Endodermal cell (in vitro differentiated cells): ENCODE data around the gene FILIP1. TPM values are rescaled to one million over a fixed set of nuclear protein-coding genes. Genes with fewer than 3 reads are reported as not detected.
"Not testable (repeated sequence)": the region's sequence is repeated elsewhere in the genome, so short reads cannot be mapped to it uniquely, and the experiment has no call there.

Experiments
- DNase-seq: peaks from one replicate; pipeline ENCODE4 v3.0.0-alpha.2; 2017
- H3K27ac ChIP-seq: 2 replicates; pipeline ENCODE4 v1.5.1; 2013; ENCODE audit warnings: mild to moderate bottlenecking, low read depth, low read length, moderate library complexity
- H3K27me3 ChIP-seq: 2 replicates; pipeline ENCODE4 v1.6.1; 2013; ENCODE audit warnings: mild to moderate bottlenecking, low read length, moderate library complexity; ENCODE audit not compliant: insufficient read depth, control insufficient read depth, poor library complexity, severe bottlenecking
- H3K36me3 ChIP-seq: 2 replicates; pipeline ENCODE4 v1.7.0; 2013; ENCODE audit warnings: mild to moderate bottlenecking, low read length, moderate library complexity; ENCODE audit not compliant: control insufficient read depth, insufficient read depth
- H3K4me1 ChIP-seq: one replicate; pipeline ENCODE4 v1.7.0; 2013; ENCODE audit warnings: low read length; ENCODE audit not compliant: control insufficient read depth, insufficient read depth
- H3K4me3 ChIP-seq: 2 replicates; pipeline ENCODE4 v1.5.1; 2013; ENCODE audit warnings: mild to moderate bottlenecking, low read length, moderate library complexity
- H3K9ac ChIP-seq: 2 replicates; pipeline ENCODE4 v1.6.1; 2013; ENCODE audit warnings: mild to moderate bottlenecking, low read length, moderate library complexity; ENCODE audit not compliant: poor library complexity, severe bottlenecking; ENCODE audit errors: extremely low read depth
- H3K9me3 ChIP-seq: 2 replicates; pipeline ENCODE4 v1.6.1; 2013; ENCODE audit warnings: mild to moderate bottlenecking, low read length, moderate library complexity; ENCODE audit not compliant: control insufficient read depth
- H3K27ac Mint-ChIP-seq: 2 replicates; pipeline ENCODE4 v1.8.0; 2020; ENCODE audit warnings: mixed read lengths
- H3K27me3 Mint-ChIP-seq: 2 replicates; pipeline ENCODE4 v1.8.0; 2021; ENCODE audit warnings: mild to moderate bottlenecking, mixed read lengths; ENCODE audit not compliant: insufficient read depth
- H3K36me3 Mint-ChIP-seq: 2 replicates; pipeline ENCODE4 v1.8.0; 2020; ENCODE audit warnings: low read depth, mixed read lengths
- H3K4me1 Mint-ChIP-seq: 2 replicates; pipeline ENCODE4 v1.8.0; 2020; ENCODE audit warnings: mixed read lengths
- H3K4me3 Mint-ChIP-seq: 2 replicates; pipeline ENCODE4 v1.8.0; 2020; ENCODE audit warnings: mild to moderate bottlenecking, moderate library complexity, mixed read lengths
- H3K9me3 Mint-ChIP-seq: 2 replicates; pipeline ENCODE4 v1.8.0; 2020; ENCODE audit warnings: mild to moderate bottlenecking, mixed read lengths
- WGBS, 2 experiments: methylation state at CpG; one replicate each; pipeline versions ENCODE4 v1.1.5 to v1.1.7; 2013; ENCODE audit warnings: missing lambda C conversion rate in 2 of 2, mixed read lengths in 1 of 2; ENCODE audit not compliant: insufficient coverage in 1 of 2, insufficient read length in 1 of 2; 5-methylcytosine and 5-hydroxymethylcytosine counted together
- total RNA-seq, 2 donors: library from RNA; stranded (reverse); fragmentation: NEBNext Ultra II Directional in 1 of 2; extraction: Animal tissue kit (Norgen Biotek cat#: 25700) in 1 of 2; gene quantifications; 2 replicates in 1 of 2; 3 replicates in 1 of 2; pipeline ENCODE4 v1.2.1, GENCODE V29; 2021
- TF ChIP-seq, protein P1 (sequence below): fragments of 200-600 bp; sonication (generic); conservative IDR thresholded peaks from 2 replicates; pipeline ENCODE4 v1.5.0; 2021; ENCODE audit warnings: antibody characterized with exemption, mild to moderate bottlenecking

The FILIP1 gene
- total RNA-seq, 2 donors from 2014 or later: 0.35 TPM

DNA sequence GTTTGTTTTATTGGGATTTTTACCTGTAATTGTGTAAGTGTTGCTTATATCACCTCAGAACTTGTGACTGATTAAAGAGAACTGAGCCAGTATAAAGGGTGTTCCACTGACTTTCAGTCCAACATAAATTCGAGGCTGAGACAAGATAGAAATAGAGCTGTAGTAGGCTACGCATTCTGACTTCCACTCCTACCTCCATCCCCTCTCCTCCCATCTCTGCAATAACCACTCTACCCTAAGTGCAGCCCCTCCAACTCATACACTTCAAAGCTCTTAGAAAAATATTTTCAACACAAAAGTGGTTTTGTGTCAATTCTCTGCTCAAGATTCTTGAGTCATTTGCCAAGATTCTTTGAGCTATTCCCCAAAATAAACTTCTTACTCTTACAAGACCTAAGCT, 48.7 kb downstream of the FILIP1 start:
- Mint-ChIP-seq H3K27me3 (no peaks in the 10 kb centered on the region), H3K4me1 (no peaks in the 10 kb centered on the region)

DNA sequence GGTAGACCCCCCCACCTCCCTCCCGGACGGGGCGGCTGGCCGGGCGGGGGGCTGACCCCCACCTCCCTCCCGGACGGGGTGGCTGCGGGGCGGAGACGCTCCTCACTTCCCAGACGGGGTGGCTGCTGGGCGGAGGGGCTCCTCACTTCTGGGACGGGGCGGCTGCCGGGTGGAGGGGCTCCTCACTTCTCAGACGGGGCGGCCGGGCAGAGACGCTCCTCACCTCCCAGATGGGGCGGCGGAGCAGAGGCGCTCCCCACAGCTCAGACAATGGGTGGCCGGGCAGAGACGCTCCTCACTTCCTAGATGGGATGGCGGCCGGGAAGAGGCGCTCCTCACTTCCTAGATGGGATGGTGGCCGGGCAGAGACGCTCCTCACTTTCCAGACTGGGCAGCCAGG, 51.7 kb downstream of the FILIP1 start:
- not testable (repeated sequence) for H3K27me3 Mint-ChIP-seq, H3K4me1 Mint-ChIP-seq, H3K4me3 ChIP-seq, H3K4me1 ChIP-seq, H3K27ac ChIP-seq, H3K36me3 Mint-ChIP-seq, H3K9me3 ChIP-seq, H3K4me3 Mint-ChIP-seq, H3K27me3 ChIP-seq, H3K27ac Mint-ChIP-seq, H3K36me3 ChIP-seq, DNase-seq, H3K9ac ChIP-seq
- 95% methylated on average over 19 of the region's 29 CpGs; no CpG with 5 or more reads in 1 of the 2 experiments for WGBS, 2 experiments
- peaks cover 14% of the 10 kb centered on the region for H3K9me3 Mint-ChIP-seq

More for the DNA sequence above, 48.7 kb downstream of the FILIP1 start:
- no peak for DNase-seq
- Histone ChIP-seq H3K27ac (no peak overlapping the region), H3K27me3 (no peaks in the 10 kb centered on the region), H3K4me1 (no peaks in the 10 kb centered on the region), H3K9ac (no peak overlapping the region), H3K4me3 (no peak overlapping the region), H3K9me3 (peaks cover 5% of the 10 kb centered on the region), H3K36me3 (no peaks in the 10 kb centered on the region)
- TF ChIP-seq, protein P1, sequence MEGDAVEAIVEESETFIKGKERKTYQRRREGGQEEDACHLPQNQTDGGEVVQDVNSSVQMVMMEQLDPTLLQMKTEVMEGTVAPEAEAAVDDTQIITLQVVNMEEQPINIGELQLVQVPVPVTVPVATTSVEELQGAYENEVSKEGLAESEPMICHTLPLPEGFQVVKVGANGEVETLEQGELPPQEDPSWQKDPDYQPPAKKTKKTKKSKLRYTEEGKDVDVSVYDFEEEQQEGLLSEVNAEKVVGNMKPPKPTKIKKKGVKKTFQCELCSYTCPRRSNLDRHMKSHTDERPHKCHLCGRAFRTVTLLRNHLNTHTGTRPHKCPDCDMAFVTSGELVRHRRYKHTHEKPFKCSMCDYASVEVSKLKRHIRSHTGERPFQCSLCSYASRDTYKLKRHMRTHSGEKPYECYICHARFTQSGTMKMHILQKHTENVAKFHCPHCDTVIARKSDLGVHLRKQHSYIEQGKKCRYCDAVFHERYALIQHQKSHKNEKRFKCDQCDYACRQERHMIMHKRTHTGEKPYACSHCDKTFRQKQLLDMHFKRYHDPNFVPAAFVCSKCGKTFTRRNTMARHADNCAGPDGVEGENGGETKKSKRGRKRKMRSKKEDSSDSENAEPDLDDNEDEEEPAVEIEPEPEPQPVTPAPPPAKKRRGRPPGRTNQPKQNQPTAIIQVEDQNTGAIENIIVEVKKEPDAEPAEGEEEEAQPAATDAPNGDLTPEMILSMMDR: no peak
- Mint-ChIP-seq H3K27ac (no peak overlapping the region), H3K4me3 (no peak overlapping the region), H3K36me3 (no peaks in the 10 kb centered on the region), H3K9me3 (peaks cover 14% of the 10 kb centered on the region)
- WGBS, 2 experiments: 93% methylated on average over 2 of the region's 2 CpGs; no CpG with 5 or more reads in 1 of the 2 experiments

DNA sequence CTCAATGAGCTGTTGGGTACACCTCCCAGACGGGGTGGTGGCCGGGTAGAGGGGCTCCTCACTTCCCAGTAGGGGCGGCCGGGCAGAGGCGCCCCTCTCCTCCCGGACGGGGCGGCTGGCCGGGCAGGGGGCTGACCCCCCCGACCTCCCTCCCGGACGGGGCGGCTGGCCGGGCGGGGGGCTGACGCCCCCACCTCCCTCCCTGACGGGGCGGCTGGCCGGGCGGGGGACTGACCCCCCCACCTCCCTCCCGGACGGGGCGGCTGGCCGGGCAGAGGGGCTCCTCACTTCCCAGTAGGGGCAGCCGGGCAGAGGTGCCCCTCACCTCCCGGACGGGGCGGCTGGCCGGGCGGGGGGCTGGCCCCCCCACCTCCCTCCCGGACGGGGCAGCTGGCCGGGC, 52.1 kb downstream of the FILIP1 start:
- H3K27ac Mint-ChIP-seq: not testable (repeated sequence)
- WGBS, 2 experiments: 100% methylated on average over 5 of the region's 33 CpGs; no CpG with 5 or more reads in 1 of the 2 experiments

DNA sequence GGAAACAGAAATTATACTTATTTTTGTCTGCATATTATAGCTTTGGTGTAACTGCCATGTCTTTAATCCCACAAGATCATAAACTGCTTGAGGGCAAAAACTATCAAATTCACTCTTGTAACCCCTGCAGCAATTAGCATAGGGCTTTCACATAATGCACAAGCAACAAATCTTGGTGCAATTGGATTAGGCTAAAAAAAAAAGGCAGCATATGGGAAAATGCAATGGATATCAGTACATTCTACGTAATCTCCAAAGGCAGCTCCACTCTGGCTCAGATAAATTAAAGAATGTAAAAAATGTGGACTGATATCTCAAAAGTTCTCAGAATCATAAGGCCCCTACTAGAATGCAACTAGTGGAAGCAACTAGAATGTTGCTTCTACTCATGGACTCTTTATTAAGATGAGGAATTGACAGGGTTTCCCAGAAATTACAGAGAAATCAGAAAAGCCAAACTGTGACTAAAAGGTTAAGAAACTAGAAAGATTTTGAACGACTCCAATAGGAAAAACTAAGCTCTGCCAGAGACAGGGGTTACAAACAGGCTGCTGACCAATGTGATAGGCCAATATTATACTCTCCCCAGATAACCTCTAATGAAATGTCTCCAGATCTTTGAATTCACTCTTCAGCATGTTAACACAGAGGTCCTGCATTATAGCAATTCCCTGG, 55.0 kb downstream of the FILIP1 start:
- no peaks in the 10 kb centered on the region for H3K4me1 ChIP-seq
- H3K27me3 ChIP-seq: no peaks in the 10 kb centered on the region
- peaks cover 14% of the 10 kb centered on the region for H3K9me3 Mint-ChIP-seq
- no peaks in the 10 kb centered on the region for H3K36me3 Mint-ChIP-seq
- no peak overlapping the region for H3K27ac Mint-ChIP-seq
- no peak overlapping the region for H3K27ac ChIP-seq
- peaks cover 8% of the 10 kb centered on the region for H3K4me1 Mint-ChIP-seq
- no peak overlapping the region for H3K4me3 Mint-ChIP-seq
- no peaks in the 10 kb centered on the region for H3K27me3 Mint-ChIP-seq
- DNase-seq: no peak
- H3K9me3 ChIP-seq: peaks cover 5% of the 10 kb centered on the region
- WGBS, 2 experiments: 90 to 100% methylated on average over 1 to 2 of the region's 2 CpGs
- H3K4me3 ChIP-seq: no peak overlapping the region
- TF ChIP-seq, protein P1: no peak
- H3K36me3 ChIP-seq: no peaks in the 10 kb centered on the region
- H3K9ac ChIP-seq: no peak overlapping the region

More for the DNA sequence above, 52.1 kb downstream of the FILIP1 start:
- not testable (repeated sequence) for H3K36me3 Mint-ChIP-seq, H3K9ac ChIP-seq, H3K4me3 ChIP-seq, H3K36me3 ChIP-seq, H3K4me1 Mint-ChIP-seq, H3K4me1 ChIP-seq, H3K27me3 Mint-ChIP-seq, H3K27ac ChIP-seq, DNase-seq, H3K4me3 Mint-ChIP-seq, H3K9me3 ChIP-seq, H3K27me3 ChIP-seq
- peaks cover 14% of the 10 kb centered on the region for H3K9me3 Mint-ChIP-seq
